KOPT-K1 (cell line): ENCODE measurements around the gene CPNE2.
A peak's percentile ranks its signal among the peaks of the same experiment; 100 is the strongest.
"Not testable (repeated sequence)": the region's sequence is repeated elsewhere in the genome, so short reads cannot be mapped to it uniquely, and the experiment has no call there.

ENCODE experiments used
- H3K27ac ChIP-seq: fragments of 200-600 bp; sonication (generic); 2 replicates; pipeline ENCODE4 v1.5.1; 2016; ENCODE audit warnings: antibody characterized with exemption, mild to moderate bottlenecking, low read depth, low read length; ENCODE audit not compliant: poor library complexity, severe bottlenecking
- H3K36me3 ChIP-seq: fragments of 200-600 bp; sonication (generic); 2 replicates; pipeline ENCODE4 v1.5.1; 2017; ENCODE audit warnings: antibody characterized with exemption, mild to moderate bottlenecking, low read length, moderate library complexity; ENCODE audit not compliant: insufficient read depth
- H3K9me3 ChIP-seq: fragments of 200-600 bp; sonication (generic); 2 replicates; pipeline ENCODE4 v1.5.1; 2017; ENCODE audit warnings: antibody characterized with exemption, low read length, mild to moderate bottlenecking; ENCODE audit not compliant: insufficient read depth, poor library complexity, severe bottlenecking

Gene CPNE2

DNA sequence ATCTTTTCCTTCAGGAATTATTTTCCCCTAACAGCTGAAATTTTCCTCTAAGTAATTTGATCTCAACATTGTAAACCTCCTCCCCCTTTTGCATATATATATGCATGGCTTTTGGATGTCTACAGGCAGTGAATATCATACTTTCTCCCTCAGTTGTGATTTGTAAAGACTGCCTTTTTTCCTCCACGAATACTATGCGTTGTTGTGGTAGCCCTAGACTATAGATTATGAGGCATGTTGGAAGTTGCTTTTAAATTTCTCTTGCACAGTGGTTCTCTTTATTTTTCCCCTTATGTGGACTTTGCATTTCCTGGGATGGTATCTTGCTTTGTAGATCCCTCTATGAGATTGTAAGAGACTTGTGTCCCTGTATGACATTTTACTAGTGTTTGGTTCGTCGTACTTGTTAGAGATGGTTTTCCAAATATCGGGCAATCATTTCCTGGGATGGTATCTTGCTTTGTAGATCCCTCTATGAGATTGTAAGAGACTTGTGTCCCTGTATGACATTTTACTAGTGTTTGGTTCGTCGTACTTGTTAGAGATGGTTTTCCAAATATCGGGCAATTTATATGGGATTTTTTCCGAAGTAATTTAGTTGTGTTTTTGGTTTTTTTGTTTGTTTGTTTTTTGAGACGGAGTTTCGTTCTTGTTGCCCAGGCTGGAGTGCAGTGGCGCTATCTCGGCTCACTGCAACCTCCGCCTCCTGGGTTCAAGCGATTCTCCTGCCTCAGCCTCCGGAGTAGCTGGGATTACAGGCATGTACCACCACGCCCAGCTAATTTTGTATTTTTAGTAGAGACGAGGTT is 95.7 kb downstream of the CPNE2 start:
- Histone ChIP-seq H3K27ac (peak overlapping the region; percentile 72), H3K36me3 (peaks cover 11% of the 10 kb centered on the region)
- not testable (repeated sequence) for H3K9me3 ChIP-seq

DNA sequence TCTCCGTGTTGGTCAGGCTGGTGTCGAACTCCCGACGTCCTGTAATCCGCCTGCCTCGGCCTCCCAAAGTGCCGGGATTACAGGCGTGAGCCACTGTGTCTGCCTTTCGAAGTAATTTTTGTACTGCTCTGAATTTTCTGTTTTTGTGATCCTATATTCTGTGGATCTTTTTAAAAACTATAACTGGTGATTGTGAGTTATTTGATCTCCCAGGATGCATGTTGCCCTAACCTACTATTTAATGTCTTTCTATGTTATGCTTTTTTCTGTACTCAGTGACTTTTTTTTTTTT is 96.3 kb downstream of the CPNE2 start:
- Histone ChIP-seq H3K36me3 (peaks cover 11% of the 10 kb centered on the region), H3K9me3 (no peaks in the 10 kb centered on the region), H3K27ac (no peak overlapping the region)

DNA sequence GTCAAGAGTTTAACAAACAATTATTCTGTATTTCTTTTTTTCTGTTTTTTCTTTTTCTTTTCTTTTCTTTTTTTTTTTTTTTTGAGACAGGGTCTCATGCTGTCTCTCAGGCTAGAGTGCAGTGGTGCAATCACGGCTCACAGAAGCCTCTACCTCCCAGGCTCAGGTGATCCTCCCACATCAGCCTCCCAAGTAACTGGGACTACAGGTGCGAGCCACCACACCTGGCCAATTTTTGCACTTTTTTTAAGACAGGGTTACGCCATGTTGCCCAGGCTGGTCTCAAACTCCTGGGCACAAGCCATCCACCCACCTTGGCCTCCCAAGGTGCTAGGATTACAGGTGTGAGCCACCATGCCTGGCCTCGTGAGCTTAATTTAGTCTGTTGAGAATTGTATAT is 97.1 kb downstream of the CPNE2 start:
- H3K9me3 ChIP-seq, H3K27ac ChIP-seq: not testable (repeated sequence)
- peaks cover 11% of the 10 kb centered on the region for H3K36me3 ChIP-seq

DNA sequence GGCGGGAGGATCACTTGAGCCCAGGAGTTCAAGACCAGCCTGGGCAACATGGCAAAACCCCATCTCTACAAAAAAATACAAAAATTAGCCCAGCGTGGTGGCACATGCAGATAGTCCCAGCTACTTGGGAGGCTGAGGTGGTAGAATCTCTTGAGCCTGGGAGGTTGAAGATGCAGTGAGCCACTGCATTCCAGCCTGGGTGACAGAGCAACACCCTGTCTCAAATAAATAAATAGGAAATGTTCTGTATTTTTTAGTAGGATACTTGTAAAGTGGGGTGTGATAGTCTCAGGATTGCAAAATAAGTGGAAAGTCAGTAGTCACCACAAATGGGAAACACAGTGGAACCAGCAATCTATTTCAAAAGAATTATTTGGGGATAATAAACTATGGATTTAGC is 97.8 kb downstream of the CPNE2 start:
- Histone ChIP-seq H3K27ac (no peak overlapping the region), H3K36me3 (peaks cover 11% of the 10 kb centered on the region), H3K9me3 (no peaks in the 10 kb centered on the region)

DNA sequence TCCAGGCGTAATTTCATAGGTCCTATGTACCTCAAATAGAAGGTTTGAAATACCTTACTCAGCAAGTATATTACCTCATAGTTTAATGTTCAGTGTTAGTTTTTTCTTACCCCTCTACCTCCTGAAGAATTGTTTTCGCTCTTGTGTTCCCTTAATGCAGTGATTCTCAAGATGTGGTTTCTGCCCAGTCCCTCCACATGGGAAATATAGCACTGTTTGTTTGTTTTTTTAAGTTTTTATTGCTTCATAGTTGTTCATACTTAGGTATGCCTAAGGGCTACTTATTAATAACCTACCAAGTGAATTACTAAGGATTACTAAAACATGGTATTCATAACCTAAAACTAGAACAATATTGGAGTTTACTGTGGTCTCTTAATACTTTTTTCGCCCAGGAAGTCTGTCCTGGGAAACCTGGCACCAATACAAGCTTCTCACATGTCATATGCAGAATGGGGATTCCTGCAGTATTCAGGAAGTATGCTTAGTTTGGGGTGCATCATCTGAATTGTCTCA is 98.7 kb downstream of the CPNE2 start:
- no peak overlapping the region for H3K27ac ChIP-seq
- peaks cover 11% of the 10 kb centered on the region for H3K36me3 ChIP-seq
- no peaks in the 10 kb centered on the region for H3K9me3 ChIP-seq

DNA sequence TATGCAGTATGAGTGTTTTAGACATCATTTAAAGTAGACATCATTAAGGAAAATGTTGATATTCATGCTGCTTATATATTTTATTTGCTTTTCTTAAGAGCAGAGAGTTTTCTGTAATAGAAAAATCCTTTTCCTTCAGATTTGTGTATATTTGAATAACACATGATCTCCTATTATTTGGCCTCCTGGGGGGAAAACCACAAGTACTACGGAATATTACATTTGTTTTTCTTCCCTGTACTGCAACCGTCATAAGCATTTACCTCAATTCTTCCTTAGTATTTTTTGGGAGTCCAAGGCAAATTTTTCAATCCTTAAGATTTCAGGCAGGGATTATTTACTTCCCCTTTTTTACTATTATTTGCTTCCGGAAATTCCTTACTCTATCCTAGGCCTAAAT is 99.8 kb downstream of the CPNE2 start:
- peaks cover 11% of the 10 kb centered on the region for H3K36me3 ChIP-seq
- H3K27ac ChIP-seq = no peak overlapping the region
- no peaks in the 10 kb centered on the region for H3K9me3 ChIP-seq

DNA sequence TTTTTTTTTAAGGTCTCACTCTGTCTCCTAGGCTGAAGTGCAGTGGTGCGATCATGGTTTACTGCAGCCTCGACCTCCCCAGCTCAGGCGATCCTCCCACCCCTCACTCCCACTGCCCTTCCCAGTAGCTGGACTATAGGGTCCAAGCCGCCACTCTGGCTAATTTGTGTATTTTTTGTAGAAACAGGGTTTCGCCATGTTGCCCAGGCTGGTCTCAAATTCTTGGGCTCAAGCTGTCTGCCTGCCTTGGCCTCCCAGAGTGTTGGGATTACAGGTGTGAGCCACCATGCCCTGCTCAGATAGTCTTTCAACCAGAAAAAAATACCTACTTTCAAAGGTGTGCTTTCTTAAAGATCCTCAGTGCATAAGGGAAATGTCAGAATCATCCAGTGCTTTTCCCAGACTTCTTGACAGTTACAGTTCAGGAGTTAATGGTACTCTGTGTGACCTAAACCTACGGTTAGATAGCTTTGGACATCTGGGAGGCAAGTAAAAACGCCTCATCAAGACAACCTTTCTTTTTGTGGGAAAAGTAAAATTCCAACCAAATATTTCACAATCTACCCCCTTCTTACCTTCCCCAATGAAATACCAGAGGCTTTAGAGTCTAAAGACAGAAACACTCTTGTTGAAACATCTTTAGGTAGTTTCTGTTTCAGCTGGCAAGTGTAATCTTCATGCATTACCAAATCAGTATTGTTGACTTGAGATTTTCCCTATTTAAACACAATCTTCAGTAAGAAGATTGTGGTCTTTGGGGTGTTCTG is 100.5 kb downstream of the CPNE2 start:
- H3K27ac ChIP-seq = no peak overlapping the region
- peaks cover 11% of the 10 kb centered on the region for H3K36me3 ChIP-seq
- H3K9me3 ChIP-seq = no peaks in the 10 kb centered on the region

DNA sequence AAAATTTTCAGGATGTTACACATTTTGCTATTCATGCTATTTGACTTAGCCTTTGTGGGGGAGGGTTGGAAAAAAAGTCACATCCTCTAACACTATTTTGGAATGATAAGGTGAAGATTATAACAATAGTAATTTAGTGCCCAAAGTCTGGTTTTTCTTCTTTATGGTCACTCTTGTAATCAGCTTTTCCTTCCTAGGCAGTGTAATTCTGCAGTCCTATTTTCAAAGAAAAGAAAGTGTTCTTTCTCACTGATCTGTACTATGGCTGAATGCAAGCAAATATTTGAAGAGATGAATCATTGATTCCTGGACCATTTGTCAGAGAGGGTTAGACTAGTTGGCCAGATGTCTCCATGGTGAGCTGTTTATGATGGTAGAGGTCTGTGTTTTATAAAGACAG is 102.1 kb downstream of the CPNE2 start:
- Histone ChIP-seq H3K36me3 (peaks cover 7% of the 10 kb centered on the region), H3K27ac (no peak overlapping the region), H3K9me3 (no peaks in the 10 kb centered on the region)

DNA sequence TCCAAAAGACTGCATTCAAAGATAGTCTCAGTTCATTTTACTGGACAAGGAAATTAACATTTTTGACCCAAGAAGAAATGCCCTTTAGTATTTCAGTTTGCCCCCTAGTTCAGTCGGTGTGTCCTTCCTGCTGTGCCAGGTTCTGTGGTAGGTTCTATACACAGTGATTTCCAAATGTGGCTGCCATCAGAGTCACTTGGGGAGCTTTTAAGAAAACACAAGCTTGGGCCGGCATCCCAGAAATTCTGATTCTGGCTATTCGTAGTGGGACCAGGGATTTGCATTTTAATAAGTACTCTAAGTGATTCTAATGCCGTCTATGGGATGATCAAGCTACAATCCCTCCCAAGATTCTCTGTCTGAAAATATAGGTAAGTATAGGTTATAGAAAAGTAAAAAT is 103.9 kb downstream of the CPNE2 start:
- Histone ChIP-seq H3K9me3 (no peaks in the 10 kb centered on the region), H3K36me3 (no peaks in the 10 kb centered on the region), H3K27ac (no peak overlapping the region)

DNA sequence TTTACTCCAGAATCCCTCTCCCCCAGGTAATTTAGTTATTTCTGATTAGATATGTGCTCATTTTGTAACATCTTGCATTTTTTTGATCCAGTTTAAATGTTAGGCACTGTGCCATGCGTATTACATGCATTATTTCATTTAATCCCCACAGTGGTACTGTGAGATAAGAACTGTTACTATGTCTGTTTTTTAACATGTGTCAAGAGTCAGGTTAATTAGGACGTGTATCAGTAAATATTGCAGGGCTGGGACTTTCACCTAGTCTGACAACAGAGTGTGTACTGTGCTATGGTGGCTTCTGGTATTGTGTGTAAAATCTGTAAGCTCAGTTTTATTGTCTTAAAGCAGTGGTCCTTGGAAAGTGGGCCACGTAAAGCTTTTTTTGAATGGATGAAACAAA is 104.4 kb downstream of the CPNE2 start:
- no peaks in the 10 kb centered on the region for H3K36me3 ChIP-seq
- H3K27ac ChIP-seq = no peak overlapping the region
- H3K9me3 ChIP-seq = no peaks in the 10 kb centered on the region
